Lower leg skin (tissue), 4 donors: Measurements from ENCODE around the gene NR6A1. TPM values are rescaled to one million over a fixed set of nuclear protein-coding genes. Genes with fewer than 3 reads are reported as not detected.

Experiments
- DNase-seq, 2 donors: peaks; one replicate each; pipeline ENCODE4 v3.0.0-alpha.2; 2019; ENCODE audit warnings: low spot score in 2 of 2
- H3K4me3 ChIP-seq: fragments of 200-600 bp; sonication (generic); 2 replicates; pipeline ENCODE4 v1.5.1; 2017; ENCODE audit warnings: mild to moderate bottlenecking, low read depth; ENCODE audit not compliant: poor library complexity, severe bottlenecking
- CTCF ChIP-seq, 3 donors: fragments of 450-650 bp; IDR thresholded peaks; one replicate each; pipeline ENCODE4 v1.5.1; 2016; ENCODE audit warnings: antibody characterized with exemption in 3 of 3, mild to moderate bottlenecking in 3 of 3, moderate library complexity in 2 of 3
- POLR2A ChIP-seq, 2 donors: fragments of 450-650 bp; IDR thresholded peaks; one replicate each; pipeline ENCODE4 v1.6.1; 2016 to 2017; ENCODE audit warnings: antibody characterized with exemption in 2 of 2, mild to moderate bottlenecking in 1 of 2, moderate library complexity in 1 of 2
- WGBS, 2 donors: methylation state at CpG; one replicate each; pipeline ENCODE4 v1.1.5; 2018; 5-methylcytosine and 5-hydroxymethylcytosine counted together
- intact Hi-C: fragments of 100-400 bp; cut with DNase I; formaldehyde crosslinking; loops from one replicate; pipeline ENCODE4 v1.15.0; 2023; ENCODE audit warnings: low total_unique reads
- total RNA-seq, 4 donors: library from RNA; depleted of rRNA; stranded (reverse); fragments of >200 nt; gene quantifications; one replicate each; pipeline ENCODE4 v1.1.0, GENCODE V29; 2016

Gene NR6A1
- total RNA-seq, 4 donors from 2014 or later = 3.0 to 4.9 (median 3.8) TPM

DNA sequence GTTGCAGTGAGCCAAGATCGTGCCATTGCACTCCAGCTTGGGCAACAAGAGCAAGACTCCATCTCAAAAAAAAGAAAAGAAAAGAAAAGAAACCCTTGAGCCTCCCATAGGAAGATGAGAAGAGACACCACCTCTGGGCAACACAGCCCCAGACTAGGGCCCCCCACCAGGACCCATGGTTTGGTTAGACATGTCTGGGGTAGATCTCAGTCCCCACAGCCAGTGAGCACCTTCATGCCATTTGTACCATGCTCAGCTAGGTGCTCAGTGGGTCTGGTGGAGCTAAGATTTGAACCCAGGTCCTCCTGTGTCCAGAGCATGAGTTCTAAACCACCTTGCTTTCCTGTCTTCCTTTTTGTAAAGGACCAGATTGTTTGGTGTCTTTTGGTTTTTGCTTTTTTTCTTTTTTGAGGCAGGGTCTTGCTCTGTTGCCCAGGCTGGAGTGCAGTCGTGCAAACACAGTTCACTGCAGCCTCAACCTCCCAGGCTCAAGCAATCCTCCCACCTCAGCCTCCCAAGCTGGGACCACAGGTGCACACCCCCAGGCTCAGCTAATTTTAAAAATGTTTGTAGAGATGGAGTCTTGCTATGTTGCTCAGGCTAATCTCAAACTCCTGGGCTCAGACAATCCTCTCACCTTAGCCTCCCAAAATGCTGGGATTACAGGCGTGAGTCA is 17.6 kb upstream of the NR6A1 start:
- H3K4me3 ChIP-seq = no peak overlapping the region
- WGBS, 2 donors = 86 to 93% methylated on average over 3 of the region's 3 CpGs
- TF ChIP-seq CTCF (IDR thresholded peaks at IDR 0.05) = no peak
- TF ChIP-seq POLR2A (IDR thresholded peaks at IDR 0.05) = no peak
- intact Hi-C loops = no loop called here
- DNase-seq = peak in 1 of 2 donors; percentile 70

DNA sequence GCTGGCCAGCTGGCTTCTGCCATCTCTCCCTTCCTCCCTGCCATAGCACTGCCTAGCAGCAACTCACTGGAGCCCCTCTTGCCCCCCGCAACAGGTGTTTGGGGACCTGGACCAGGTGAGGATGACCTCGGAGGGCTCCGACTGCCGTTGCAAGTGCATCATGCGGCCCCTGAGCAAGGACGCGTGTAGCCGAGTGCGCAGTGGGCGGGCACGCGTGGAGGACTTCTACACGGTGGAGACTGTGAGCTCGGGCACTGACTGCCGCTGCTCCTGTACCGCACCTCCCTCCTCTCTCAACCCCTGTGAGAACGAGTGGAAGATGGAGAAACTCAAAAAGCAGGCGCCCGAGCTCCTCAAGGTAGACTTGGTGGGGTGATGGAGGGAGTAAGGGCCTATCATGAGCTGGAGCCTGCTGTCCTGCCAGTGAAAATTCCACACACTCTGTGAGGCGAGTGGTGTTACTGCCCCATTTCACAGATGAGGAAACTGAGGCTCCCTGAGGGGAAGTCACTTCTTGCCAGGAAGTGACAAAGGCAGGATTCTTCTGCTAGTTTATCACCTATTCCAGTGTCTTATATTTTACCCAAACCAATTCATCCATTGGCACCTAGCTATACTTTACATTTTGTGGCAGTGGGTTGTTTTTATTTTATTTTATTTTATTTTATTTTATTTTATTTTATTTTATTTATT is 15.9 kb upstream of the NR6A1 start:
- peak in 1 of 2 donors; percentile 65 for DNase-seq
- intact Hi-C loops = no loop called here
- TF ChIP-seq CTCF (IDR thresholded peaks at IDR 0.05) = no peak
- no peak for TF ChIP-seq POLR2A (IDR thresholded peaks at IDR 0.05)
- H3K4me3 ChIP-seq = no peak overlapping the region
- 93 to 99% methylated on average over 20 of the region's 20 CpGs for WGBS, 2 donors

DNA sequence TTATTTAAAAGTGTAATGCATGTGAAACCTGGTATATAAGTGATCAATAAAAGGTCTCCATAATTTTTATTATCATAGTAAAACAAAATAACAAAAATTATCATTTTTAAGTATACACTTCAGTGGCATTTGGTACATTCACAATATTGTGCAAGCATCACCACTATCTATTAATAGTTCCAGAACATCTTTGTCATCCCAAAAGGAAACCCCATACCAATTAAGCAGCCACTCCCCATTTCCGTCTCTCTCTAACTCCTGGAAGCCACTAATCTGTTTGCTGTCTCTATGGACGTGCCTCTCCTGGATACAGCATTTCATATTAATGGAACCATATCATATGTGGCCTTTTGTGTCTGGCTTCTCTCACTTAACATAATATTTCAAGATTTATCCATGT is 13.4 kb upstream of the NR6A1 start:
- no peak for DNase-seq

DNA sequence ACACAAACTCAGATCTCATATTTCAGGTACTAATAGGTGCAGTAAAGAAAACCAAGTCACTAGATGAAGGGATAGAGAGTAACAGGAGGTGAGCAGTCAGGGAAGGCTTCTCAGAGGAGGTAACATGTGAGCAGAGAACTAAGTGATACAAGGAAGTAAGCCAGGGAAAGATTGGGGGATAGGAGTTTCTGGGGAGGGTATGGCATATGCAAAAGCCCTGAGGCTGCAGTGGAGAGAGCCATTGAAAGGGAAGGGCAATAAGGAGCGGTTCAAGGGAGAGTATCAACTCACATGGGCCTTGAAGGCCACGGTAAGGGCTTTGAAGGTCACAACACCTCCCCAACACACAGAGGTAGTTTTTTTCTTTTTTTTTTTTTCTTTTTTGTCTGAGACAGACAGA is 12.7 kb upstream of the NR6A1 start:
- TF ChIP-seq POLR2A (IDR thresholded peaks at IDR 0.05) (no peak), CTCF (IDR thresholded peaks at IDR 0.05) (no peak)
- H3K4me3 ChIP-seq = no peak overlapping the region
- DNase-seq = no peak
- intact Hi-C loops = no loop called here
- WGBS, 2 donors = 86 to 95% methylated on average over 2 of the region's 2 CpGs

More for the DNA sequence above, 13.4 kb upstream of the NR6A1 start:
- intact Hi-C loops = no loop called here
- TF ChIP-seq POLR2A (IDR thresholded peaks at IDR 0.05) (no peak), CTCF (IDR thresholded peaks at IDR 0.05) (no peak)
- H3K4me3 ChIP-seq = no peak overlapping the region
- 8 to 20% methylated on average over 2 of the region's 2 CpGs for WGBS, 2 donors

- TF ChIP-seq CTCF (IDR thresholded peaks at IDR 0.05) (no peak), POLR2A (IDR thresholded peaks at IDR 0.05) (no peak)
- DNase-seq = peak in 1 of 2 donors; percentile 84
- intact Hi-C loops = no loop called here
- H3K4me3 ChIP-seq = no peak overlapping the region
- 74 to 78% methylated on average over 13 of the region's 13 CpGs for WGBS, 2 donors
These were observed 11.8 kb upstream of the NR6A1 start for GRCh38 chr9:124782661-124783574.
